ENCODE measurements around the gene AMH. TPM values are rescaled to one million over a fixed set of nuclear protein-coding genes. Genes with fewer than 3 reads are reported as not detected.

Gene AMH
- total RNA-seq, 2 donors from 2014 or later: 2.0 to 6.1 TPM

DNA sequence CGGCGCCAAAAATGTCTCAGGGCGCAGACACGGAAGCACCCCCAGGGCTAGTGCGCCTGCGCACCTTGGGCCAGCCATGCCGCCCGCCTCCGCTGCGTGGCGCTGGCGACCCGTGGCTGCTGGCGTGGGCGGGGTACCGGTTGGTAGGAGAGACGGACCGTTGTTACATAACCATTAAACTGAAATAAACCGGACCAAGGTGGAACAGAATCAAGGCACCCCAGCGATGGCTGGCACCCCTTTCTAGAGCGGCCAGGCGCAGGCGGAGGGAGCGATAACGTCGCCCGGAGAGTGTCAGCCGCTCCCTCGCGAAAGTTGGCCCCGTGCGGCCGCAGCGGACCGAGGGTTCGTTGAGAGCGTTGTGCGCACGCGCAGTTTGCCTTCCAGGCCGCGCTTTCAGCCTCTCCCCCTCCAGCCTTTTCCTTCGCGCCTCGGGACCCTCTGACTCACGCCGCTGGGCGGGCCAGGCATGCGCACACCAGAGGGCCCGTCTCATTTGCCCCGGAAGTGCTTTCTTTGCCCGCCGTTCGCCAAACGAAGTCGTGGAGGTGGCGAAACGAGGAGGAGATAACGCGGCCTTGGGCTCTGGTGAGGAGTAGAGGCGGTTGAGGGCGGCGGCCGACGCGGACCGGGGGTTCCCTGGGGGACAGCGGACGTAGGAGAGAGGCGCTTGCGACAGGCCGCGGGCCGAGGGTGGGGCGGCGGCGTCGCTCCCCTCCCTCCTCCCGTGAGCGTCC lies 12.6 kb upstream of the AMH start, which contains the start of the genes PLEKHJ1 and SF3A2:
Gene PLEKHJ1 (minus strand): TSS at position 16 of the 737 bp plus-strand sequence. CDS start 81 bp downstream, outside the sequence.
Gene SF3A2 (plus strand): TSS at position 511 of the 737 bp plus-strand sequence. CDS start 6,595 bp downstream, outside the sequence.
- Mint-ChIP-seq H3K36me3 (ENCODE audit: low read depth) (peaks cover 73% of the 10 kb centered on the region), H3K4me1 (peaks cover 44% of the 10 kb centered on the region)

DNA sequence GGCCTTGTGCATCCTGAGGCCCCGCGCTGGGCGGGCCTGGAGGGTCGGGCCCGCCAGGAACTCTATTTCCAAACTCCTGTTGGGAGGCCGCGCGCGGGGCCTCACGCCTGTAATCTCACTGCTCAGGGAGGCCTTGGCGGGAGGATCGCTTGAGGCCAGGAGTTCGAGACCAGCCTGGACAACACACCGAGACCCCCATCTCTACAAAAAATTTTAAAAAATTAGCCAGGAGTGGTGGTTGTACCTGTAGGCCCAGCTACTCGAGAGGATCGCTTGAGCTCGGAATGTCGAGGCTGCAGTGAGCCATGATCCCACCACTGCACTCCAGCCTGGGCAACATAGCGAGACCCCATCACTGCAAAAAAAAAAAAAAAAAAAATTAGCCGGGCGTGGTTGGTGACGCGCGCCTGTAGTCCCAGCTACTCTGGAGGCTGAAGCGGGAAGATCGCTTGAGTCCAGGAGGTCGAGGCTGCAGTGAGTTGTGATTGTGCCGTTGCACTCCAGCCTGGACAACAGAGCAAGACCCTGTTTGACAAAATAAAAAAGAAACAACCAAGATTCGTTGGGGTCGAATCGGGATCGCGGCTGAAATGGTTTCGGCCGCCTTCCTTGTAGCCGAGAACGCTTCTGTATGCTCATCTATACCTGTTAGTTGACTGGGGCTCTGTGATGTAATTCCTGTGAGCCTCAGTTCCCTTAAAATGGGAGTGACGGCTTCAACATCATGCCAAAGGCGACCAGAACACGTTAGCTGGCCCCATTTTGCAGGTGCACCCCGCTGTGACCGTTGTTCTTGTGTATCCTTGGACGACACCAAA lies 11.9 kb upstream of the AMH start:
- Mint-ChIP-seq H3K4me1 (peaks cover 46% of the 10 kb centered on the region), H3K27ac (peak overlapping the region; percentile 98), H3K36me3 (ENCODE audit: low read depth) (peaks cover 77% of the 10 kb centered on the region), H3K4me3 (peak overlapping the region; percentile 95), H3K9me3 (no peaks in the 10 kb centered on the region), H3K27me3 (no peaks in the 10 kb centered on the region)
- ATAC-seq (replicated peaks): no peak

More for the DNA sequence above, 12.6 kb upstream of the AMH start, which contains the start of the genes PLEKHJ1 and SF3A2:
- no peaks in the 10 kb centered on the region for H3K9me3 Mint-ChIP-seq
- ATAC-seq (replicated peaks): peak; percentile 86
- peak within 1 kb of the TSS; percentile 98 for H3K27ac Mint-ChIP-seq
- H3K4me3 Mint-ChIP-seq: peak within 1 kb of the TSS; percentile 95
- no peaks in the 10 kb centered on the region for H3K27me3 Mint-ChIP-seq

DNA sequence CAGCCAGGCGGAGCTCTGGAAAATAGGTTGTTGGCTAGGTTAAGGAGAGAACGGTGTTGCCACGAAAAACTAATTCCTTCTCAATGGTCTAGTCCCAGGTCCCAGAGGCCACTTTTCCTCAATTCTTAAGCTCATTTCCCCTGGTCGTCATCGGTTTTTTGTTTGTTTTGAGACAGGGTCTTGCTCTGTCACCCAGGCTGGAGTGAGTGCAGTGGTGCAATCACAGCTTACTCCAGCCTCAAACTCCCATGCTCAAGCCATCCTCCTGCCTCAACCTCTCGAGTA lies 11.3 kb upstream of the AMH start:
- Mint-ChIP-seq H3K9me3 (no peaks in the 10 kb centered on the region), H3K36me3 (ENCODE audit: low read depth) (peaks cover 82% of the 10 kb centered on the region), H3K27me3 (no peaks in the 10 kb centered on the region), H3K4me3 (peak overlapping the region; percentile 95), H3K27ac (peak overlapping the region; percentile 98), H3K4me1 (peaks cover 50% of the 10 kb centered on the region)
- no peak for ATAC-seq (replicated peaks)

DNA sequence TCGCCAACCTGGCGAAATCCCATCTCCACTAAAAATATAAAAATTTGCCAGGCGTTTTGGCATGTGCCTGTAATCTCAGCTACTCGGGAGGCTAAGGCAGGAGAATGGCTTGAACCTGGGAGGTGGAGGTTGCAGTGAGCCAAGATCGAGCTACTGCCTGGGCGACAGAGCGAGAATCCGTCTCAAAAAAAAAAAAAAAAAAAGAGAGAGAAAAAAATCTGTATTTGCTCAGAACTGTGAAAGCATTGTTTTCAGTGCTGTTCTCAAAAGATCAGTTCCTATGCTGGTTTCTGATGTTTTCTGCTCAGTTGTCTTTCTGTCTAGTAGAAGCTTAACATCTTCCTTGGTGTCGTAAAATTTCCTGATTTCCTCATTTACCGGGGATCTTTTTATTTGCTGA lies 9.9 kb upstream of the AMH start:
- Mint-ChIP-seq H3K4me3 (peak overlapping the region; percentile 95), H3K27me3 (no peaks in the 10 kb centered on the region), H3K36me3 (ENCODE audit: low read depth) (peaks cover 90% of the 10 kb centered on the region), H3K27ac (peak overlapping the region; percentile 98), H3K9me3 (no peaks in the 10 kb centered on the region), H3K4me1 (peaks cover 46% of the 10 kb centered on the region)
- ATAC-seq (replicated peaks): no peak

DNA sequence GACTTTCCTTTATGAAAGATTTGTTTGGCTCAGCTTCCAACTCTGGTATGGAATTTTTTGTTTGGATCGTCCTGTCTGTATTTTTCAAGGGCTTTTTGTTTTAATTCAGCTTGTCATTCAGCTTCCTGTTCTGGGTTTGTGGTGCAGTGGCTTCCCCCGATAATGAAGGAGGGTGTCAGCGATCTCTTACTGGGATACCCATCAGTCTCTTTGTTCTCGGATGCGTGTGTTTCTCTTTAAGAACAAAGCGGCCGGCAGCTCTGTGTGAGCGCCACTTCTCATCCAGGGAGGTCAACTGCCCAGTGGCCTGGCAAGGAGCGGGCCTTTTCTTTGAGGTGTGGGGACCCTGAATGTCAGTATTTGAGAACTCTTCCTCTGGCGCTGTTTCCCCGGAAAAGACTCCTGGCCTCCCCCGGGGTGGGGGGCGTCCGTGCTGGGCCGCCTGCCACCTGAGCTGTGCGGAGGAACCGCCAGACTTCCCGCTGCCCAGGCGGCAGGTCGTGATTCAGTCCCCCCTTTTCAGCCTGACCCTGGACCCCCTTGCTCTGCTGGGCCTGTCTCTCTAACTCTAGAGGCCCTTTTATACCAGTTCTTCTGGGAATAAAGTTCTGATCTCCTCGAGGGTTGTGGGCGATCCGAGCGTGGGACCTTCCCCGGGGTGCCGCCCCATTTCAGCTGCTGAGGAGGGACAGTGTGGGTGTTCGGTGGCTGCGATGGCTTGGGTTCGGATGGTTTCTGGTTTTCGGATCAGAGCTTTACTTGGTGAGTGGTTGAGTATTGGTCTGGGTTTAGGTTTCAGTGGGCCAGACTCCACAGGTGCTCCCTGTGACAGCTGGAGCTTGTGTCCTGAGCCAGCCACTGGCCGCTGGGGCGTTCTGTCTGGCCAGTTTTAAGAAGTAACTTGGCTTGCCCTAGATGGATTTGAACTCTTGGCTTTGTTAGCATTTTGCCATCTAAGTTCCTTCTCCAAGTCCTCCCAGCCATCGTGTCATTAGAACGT lies 9.1 kb upstream of the AMH start:
- Mint-ChIP-seq H3K36me3 (ENCODE audit: low read depth) (peaks cover 90% of the 10 kb centered on the region), H3K4me1 (peaks cover 44% of the 10 kb centered on the region), H3K9me3 (no peaks in the 10 kb centered on the region), H3K27me3 (no peaks in the 10 kb centered on the region), H3K4me3 (peak overlapping the region; percentile 95), H3K27ac (peak overlapping the region; percentile 98)
- ATAC-seq (replicated peaks): no peak

DNA sequence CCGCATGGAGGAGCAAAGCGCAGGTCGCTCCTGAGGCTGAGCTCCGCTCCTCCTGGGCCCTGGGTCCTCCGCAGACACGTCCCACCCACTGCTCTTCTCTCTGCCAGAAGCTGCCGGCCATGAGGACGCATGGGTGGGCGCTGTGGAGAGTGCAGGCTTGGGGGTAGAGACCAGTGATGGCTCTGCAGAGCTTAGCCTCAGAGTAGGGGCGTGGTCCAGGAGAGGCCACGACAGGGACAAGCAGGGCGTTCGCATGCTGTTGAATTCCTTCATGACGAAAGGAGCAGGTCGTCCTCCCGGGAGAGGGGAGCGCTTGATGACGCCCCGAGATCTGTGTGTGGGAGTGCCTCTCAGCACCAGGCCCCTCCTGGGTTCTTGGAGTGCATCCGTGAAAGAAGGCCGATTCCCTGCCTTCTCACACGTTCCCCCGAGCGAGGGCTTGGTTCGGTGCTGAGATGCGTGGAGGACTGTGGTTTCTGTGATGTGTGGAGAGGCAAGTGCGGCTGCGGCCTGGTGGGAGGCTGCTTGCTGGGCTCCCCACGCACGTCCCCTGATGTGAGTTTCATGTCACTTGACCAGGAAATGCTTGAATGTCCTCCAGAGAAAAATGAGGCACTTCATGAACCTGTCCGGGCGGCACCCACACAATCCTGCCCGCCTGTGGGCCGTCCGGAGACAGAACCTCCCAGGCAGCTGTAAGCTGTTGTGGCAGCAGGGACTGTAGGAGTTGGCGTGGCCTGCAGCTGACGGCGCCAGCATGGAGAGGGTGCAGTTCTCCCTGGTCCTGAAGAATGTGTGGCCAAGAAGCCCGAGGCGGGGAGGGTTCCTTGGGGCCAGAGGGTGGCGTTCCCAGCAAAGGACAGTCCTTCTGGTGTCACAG lies 8.0 kb upstream of the AMH start:
- peaks cover 43% of the 10 kb centered on the region for H3K4me1 Mint-ChIP-seq
- H3K4me3 Mint-ChIP-seq: peak overlapping the region; percentile 95
- H3K27ac Mint-ChIP-seq: peak overlapping the region; percentile 98
- no peaks in the 10 kb centered on the region for H3K27me3 Mint-ChIP-seq
- no peak for ATAC-seq (replicated peaks)
- H3K36me3 Mint-ChIP-seq (ENCODE audit: low read depth): peaks cover 95% of the 10 kb centered on the region
- no peaks in the 10 kb centered on the region for H3K9me3 Mint-ChIP-seq

DNA sequence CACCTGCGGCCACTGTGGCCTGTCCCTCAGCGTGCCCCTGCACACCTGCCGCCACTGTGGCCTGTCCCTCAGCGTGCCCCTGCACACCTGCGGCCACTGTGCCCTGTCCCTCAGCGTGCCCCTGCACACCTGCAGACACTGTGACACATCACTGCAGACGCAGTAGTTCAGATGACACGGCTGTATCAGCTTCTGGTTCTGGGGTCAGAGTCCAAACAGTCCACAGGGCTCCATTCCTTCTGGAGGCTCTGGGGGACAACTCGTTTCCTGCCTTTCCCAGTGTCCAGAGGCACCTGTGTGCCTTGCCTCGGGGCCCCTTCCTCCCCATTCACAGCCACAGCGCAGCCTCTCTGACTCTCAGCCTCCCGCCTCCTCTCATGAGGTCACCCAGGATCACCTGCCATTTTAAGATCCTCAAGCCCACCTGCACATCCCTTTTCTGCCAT lies 7.0 kb upstream of the AMH start:
- Mint-ChIP-seq H3K27me3 (no peaks in the 10 kb centered on the region), H3K9me3 (no peaks in the 10 kb centered on the region), H3K4me3 (no peak overlapping the region), H3K27ac (peak overlapping the region; percentile 48), H3K36me3 (ENCODE audit: low read depth) (peaks cover 94% of the 10 kb centered on the region), H3K4me1 (peaks cover 37% of the 10 kb centered on the region)
- no peak for ATAC-seq (replicated peaks)

DNA sequence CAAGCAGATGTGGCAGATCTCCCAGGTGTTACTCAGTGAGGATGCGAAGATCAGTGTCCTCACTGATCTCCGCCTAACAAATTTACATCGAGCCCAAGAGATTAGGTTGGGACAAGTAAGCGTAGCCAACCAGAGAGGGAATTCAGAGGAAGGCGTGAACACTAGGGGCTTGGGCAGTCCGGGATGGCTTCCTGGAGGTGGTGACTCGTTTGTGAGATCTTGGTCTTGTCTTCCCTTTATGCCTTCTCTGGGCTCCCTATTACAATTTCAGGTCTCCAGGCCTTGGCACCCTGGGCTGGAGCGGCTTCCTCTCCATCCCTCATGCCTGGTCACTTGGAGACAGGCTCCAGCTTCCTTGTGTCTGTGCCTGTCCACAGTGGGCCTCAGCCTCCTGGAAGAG lies 6.3 kb upstream of the AMH start:
- Mint-ChIP-seq H3K4me3 (no peak overlapping the region), H3K27me3 (no peaks in the 10 kb centered on the region), H3K9me3 (no peaks in the 10 kb centered on the region), H3K27ac (peak overlapping the region; percentile 48), H3K4me1 (peaks cover 37% of the 10 kb centered on the region), H3K36me3 (ENCODE audit: low read depth) (peaks cover 92% of the 10 kb centered on the region)
- no peak for ATAC-seq (replicated peaks)

DNA sequence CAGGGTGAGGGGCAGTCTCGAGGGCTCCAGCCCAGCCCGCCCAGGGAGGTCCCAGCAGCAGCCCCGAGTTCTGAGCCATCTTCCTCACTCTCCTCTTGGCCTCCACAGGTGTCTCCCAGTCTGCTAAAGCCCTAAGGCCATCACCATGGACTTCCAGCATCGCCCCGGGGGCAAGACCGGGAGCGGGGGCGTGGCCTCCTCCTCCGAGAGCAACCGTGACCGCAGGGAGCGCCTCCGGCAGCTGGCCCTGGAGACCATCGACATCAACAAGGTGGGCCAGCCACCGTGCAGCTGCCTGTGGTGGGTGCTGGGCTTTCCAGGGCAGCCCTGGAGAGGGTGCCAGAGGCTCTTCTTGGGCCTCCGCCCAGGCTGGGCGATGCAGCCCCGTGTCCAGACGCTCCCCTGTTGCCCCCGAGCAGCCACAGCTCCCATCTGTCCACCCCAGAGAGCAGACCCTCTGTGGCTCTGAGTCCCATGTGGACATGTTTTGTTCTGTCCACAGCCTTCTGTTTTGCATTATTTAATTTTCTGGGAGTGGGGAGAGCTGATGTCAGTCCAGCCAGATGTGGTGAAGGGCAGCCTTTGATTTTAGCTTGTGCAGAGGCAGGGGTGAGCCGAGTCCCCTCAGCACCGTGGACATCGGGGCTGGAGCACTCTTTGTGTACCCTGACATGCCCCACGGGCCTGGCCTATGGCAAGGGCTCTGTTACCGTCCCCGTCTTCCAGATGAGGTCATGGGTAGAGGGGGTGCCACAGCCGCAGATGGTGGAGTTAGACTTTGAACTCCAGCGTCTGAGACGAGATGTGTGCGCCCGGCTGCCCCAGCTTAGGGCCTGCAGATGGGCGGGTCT lies 5.6 kb upstream of the AMH start:
- peaks cover 32% of the 10 kb centered on the region for H3K4me1 Mint-ChIP-seq
- H3K27me3 Mint-ChIP-seq: no peaks in the 10 kb centered on the region
- no peak overlapping the region for H3K27ac Mint-ChIP-seq
- no peaks in the 10 kb centered on the region for H3K9me3 Mint-ChIP-seq
- no peak overlapping the region for H3K4me3 Mint-ChIP-seq
- no peak for ATAC-seq (replicated peaks)
- peaks cover 88% of the 10 kb centered on the region for H3K36me3 Mint-ChIP-seq (ENCODE audit: low read depth)

DNA sequence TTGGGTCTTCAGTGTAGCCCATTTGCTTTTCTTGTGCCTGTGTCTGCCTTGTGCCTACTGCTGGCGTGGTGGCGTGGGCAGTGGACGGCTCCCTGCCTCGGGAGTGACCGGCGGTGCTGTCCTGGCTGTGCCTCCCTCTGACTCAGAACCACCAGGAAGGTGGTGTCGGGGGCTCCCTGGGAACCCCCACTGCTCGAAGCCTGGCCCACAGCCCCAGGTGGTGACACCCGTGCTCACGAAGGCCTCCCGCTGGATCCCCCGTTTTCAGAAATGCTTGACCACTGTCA lies 5.1 kb upstream of the AMH start:
- peaks cover 86% of the 10 kb centered on the region for H3K36me3 Mint-ChIP-seq (ENCODE audit: low read depth)
- H3K27me3 Mint-ChIP-seq: no peaks in the 10 kb centered on the region
- H3K9me3 Mint-ChIP-seq: no peaks in the 10 kb centered on the region
- no peak overlapping the region for H3K4me3 Mint-ChIP-seq
- ATAC-seq (replicated peaks): no peak
- no peak overlapping the region for H3K27ac Mint-ChIP-seq
- peaks cover 28% of the 10 kb centered on the region for H3K4me1 Mint-ChIP-seq

DNA sequence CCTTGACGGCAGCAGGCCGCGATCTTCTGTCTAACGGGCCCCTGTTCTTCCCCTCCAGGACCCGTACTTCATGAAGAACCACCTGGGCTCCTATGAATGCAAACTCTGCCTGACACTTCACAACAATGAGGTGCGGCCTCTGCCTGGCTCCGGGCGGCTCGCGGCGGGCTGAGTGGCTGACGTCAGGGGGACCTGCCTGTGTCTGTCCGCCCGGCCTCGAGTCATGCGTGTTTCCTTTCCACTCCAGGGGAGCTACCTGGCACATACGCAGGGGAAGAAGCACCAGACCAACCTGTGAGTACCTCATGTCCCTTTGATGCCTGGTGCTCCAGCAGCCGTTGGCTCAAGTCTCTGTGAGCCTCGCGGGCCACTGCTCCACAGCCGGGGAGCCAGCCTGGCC lies 4.6 kb upstream of the AMH start:
- H3K27ac Mint-ChIP-seq: no peak overlapping the region
- peaks cover 81% of the 10 kb centered on the region for H3K36me3 Mint-ChIP-seq (ENCODE audit: low read depth)
- H3K4me1 Mint-ChIP-seq: peaks cover 25% of the 10 kb centered on the region
- no peaks in the 10 kb centered on the region for H3K27me3 Mint-ChIP-seq
- H3K4me3 Mint-ChIP-seq: no peak overlapping the region
- H3K9me3 Mint-ChIP-seq: no peaks in the 10 kb centered on the region
- no peak for ATAC-seq (replicated peaks)

DNA sequence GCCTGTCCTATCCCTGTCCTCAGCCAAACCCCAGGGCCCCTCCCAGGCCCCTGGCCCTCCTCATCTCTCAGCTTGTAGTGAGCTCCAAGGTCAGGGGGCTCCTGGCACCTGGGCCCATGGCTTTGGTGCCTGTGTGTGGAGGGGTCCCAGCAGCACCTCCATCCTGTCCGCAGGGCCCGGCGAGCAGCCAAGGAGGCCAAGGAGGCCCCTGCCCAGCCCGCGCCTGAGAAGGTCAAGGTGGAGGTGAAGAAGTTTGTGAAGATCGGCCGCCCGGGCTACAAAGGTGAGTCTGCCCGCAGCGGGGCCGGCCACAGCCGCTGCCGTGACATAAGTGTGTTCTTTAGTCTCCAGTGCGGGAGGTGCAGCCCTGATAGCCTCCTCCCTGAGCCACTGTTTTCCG lies 3.9 kb upstream of the AMH start:
- peaks cover 74% of the 10 kb centered on the region for H3K36me3 Mint-ChIP-seq (ENCODE audit: low read depth)
- H3K4me1 Mint-ChIP-seq: peaks cover 18% of the 10 kb centered on the region
- no peak overlapping the region for H3K27ac Mint-ChIP-seq
- no peak overlapping the region for H3K4me3 Mint-ChIP-seq
- no peak for ATAC-seq (replicated peaks)
- H3K27me3 Mint-ChIP-seq: no peaks in the 10 kb centered on the region
- no peaks in the 10 kb centered on the region for H3K9me3 Mint-ChIP-seq

Data from activated T-helper 17 cell treated with anti-CD3 and anti-CD28 coated beads, Interleukin-2, amount 50 U/mL, for 72 hours (primary cell).